ENCODE measurements around the gene ACTG2. TPM values are rescaled to one million over a fixed set of nuclear protein-coding genes. Genes with fewer than 3 reads are reported as not detected.
"Not testable (repeated sequence)": the region's sequence is repeated elsewhere in the genome, so short reads cannot be mapped to it uniquely, and the experiment has no call there.

The ACTG2 gene
- total and polyA plus RNA-seq, 8 donors, result 29.8 to 156 (median 58.3) TPM

DNA sequence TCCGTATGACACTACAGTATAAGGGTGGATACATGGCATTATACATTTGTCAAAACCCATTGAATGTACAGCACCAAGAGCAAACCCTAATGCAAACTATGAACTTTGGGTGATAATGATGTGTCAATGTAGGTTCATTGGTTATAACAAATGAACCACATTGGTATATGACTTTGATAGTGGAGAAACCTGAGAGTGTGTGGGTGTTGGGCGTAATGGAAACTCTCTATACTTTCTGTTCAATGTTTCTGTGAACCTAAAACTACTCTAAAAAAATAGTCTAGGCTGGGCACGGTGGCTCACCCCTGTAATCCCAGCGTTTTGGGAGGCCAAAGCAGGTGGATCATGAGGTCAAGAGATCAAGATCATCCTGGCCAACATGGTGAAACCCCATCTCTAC lies 6.5 kb upstream of the ACTG2 start:
- intact Hi-C loops (cut with DNase I), result no loop called here
- Histone ChIP-seq H3K4me1 (no peaks in the 10 kb centered on the region), H3K4me3 (no peak overlapping the region), H3K9me3 (no peaks in the 10 kb centered on the region), H3K27ac (no peak overlapping the region), H3K36me3 (no peaks in the 10 kb centered on the region), H3K27me3 (peaks cover 0 to 10% of the 10 kb centered on the region in 2 donors)
- TF ChIP-seq, protein P1, sequence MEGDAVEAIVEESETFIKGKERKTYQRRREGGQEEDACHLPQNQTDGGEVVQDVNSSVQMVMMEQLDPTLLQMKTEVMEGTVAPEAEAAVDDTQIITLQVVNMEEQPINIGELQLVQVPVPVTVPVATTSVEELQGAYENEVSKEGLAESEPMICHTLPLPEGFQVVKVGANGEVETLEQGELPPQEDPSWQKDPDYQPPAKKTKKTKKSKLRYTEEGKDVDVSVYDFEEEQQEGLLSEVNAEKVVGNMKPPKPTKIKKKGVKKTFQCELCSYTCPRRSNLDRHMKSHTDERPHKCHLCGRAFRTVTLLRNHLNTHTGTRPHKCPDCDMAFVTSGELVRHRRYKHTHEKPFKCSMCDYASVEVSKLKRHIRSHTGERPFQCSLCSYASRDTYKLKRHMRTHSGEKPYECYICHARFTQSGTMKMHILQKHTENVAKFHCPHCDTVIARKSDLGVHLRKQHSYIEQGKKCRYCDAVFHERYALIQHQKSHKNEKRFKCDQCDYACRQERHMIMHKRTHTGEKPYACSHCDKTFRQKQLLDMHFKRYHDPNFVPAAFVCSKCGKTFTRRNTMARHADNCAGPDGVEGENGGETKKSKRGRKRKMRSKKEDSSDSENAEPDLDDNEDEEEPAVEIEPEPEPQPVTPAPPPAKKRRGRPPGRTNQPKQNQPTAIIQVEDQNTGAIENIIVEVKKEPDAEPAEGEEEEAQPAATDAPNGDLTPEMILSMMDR (IDR thresholded peaks at IDR 0.05), result no peak
- DNase-seq (no peak), ATAC-seq (no peak)

DNA sequence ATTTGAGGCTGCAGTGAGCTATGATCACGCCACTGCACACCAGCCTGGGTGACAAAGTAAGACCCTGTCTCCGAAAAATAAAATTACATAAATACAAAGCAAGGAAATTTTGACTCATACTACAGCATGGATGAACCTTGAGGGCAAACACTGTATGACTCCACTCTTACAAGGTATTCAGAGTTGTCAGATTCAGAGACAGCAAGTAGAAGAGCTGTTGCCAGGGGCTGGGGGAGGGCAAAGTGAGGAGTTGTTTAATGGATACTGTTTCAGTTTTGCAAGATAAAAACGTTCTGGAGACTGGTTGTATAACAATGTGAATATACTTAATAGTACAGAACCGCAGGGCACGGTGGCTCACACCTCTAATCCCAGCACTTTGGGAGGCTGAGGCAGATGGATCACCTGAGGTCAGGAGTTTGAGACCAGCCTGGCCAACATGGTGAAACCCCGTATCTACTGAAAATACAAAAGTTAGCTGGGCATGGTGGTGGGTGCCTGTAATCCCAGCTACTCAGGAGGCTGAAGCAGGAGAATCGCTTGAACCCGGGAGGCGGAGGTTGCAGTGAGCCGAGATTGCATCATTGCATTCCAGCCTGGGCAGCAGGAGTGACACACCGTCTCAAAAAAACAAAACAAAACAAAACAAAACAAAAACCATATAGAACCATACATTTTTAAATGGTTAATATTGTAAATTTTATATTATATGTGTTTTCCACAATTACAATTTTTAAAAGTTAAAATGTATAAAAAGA lies 5.0 kb upstream of the ACTG2 start:
- H3K36me3 ChIP-seq; ATAC-seq; H3K4me1 ChIP-seq; H3K9me3 ChIP-seq; DNase-seq; H3K27ac ChIP-seq; intact Hi-C loops (cut with DNase I); H3K4me3 ChIP-seq; H3K27me3 ChIP-seq: not testable (repeated sequence)

DNA sequence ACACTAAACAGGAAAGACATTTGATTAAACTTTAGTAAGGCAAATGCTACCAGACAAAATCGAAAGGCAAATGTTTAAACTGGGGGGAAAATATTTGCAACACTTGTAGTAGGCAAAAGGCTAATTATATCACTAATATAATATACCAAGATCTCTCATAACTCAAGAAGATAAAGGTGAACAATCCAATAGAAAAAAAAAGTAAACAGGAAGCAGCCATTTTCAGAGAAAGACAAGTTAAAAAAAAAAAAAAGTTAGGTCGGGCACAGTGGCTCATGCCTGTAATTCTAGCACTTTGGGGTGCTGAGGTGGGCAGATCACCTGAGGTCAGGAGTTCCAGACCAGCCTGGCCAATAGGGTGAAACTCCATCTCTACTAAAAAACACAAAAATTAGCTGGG lies 4.4 kb upstream of the ACTG2 start:
- no peaks in the 10 kb centered on the region for H3K36me3 ChIP-seq
- TF ChIP-seq, protein P1 (IDR thresholded peaks at IDR 0.05), result no peak
- no peaks in the 10 kb centered on the region for H3K9me3 ChIP-seq
- intact Hi-C loops (cut with DNase I), result no loop called here
- H3K4me1 ChIP-seq, result no peaks in the 10 kb centered on the region
- DNase-seq (no peak), ATAC-seq (no peak)
- no peak overlapping the region for H3K4me3 ChIP-seq
- H3K27ac ChIP-seq, result no peak overlapping the region
- peaks cover 0 to 10% of the 10 kb centered on the region in 2 donors for H3K27me3 ChIP-seq

DNA sequence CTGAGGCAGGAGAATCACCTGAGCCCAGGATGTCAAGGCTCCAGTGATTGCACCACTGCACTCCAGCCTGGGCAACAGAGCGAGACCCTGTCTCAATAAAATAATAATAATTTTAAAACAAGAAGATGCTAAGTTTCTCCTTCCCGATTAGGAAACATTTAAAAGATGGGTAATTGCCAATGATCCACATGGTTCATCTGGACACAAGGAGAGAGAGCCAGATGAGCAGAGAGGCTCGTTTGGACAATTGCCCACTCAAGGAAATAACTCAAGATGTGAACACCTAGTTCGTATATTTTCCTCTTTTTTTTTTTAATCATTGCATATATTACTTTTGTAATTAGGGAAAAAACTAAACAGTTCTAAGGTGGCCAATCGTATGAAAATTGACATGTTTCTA lies 3.6 kb upstream of the ACTG2 start:
- H3K4me3 ChIP-seq, result no peak overlapping the region
- no peak overlapping the region for H3K27ac ChIP-seq
- intact Hi-C loops (cut with DNase I), result no loop called here
- peaks cover 0 to 10% of the 10 kb centered on the region in 2 donors for H3K27me3 ChIP-seq
- TF ChIP-seq, protein P1 (IDR thresholded peaks at IDR 0.05), result no peak
- ATAC-seq (no peak), DNase-seq (no peak)
- H3K4me1 ChIP-seq, result no peaks in the 10 kb centered on the region
- no peaks in the 10 kb centered on the region for H3K36me3 ChIP-seq
- H3K9me3 ChIP-seq, result no peaks in the 10 kb centered on the region

DNA sequence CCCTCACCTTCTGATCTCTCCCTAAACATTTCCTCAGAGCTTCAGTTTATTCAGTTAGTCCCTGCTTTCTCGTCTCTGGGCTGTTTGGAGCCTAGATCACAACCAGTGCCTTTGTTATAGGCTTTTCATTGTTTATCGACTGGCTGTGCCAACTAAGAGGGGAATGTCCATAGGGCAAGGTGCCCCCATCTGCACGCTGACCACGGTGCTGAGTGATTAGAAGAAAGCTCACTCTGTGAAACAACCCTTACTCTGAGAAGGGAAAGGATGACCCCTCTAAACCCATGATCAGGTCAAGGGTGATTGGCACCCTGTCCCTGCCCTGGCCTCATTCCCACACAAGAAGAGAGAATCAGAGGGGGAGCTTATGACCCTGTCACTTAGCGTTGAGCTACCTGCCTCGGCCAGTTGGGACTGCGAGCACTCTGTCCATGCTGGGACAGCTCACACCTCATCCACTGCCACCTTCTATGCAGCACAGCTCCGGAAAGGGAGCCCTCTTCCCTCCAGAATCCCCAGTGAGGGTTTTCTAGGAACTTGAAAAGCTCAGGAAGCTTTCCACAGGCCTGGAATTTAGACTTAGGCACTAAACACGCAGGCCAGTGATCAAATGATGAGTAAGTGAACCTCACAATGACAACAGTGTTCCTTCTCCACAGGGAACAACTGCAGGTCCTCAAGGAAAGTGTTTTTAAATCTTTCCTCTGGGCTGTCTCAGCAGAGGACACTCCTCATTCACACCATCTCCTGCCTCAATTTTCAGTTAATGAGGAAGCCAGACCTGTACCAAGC lies 2.3 kb upstream of the ACTG2 start:
- Histone ChIP-seq H3K9me3 (no peaks in the 10 kb centered on the region), H3K4me3 (no peak overlapping the region), H3K36me3 (no peaks in the 10 kb centered on the region), H3K27ac (no peak overlapping the region), H3K27me3 (peaks cover 0 to 10% of the 10 kb centered on the region in 2 donors), H3K4me1 (no peaks in the 10 kb centered on the region)
- TF ChIP-seq, protein P1 (IDR thresholded peaks at IDR 0.05), result no peak
- no peak for ATAC-seq
- DNase-seq, result no peak
- intact Hi-C loops (cut with DNase I), result no loop called here

Measured in left lung (tissue), 10 donors.